ENCODE data around the gene MPEG1.

MPEG1 gene

GRCh38 chr11:59212744-59213631, at the start of gene MPEG1:
MPEG1 (minus strand) TSS chr11:59212927; CDS start chr11:59212865, 62 bp downstream.
- POLR2A ChIA-PET: no interaction called here
- no peak for DNase-seq (ENCODE audit: low read depth, low spot score)
- H3K4me3 ChIP-seq (ENCODE audit: low read depth, low read length): no peak within 1 kb of the TSS
- CTCF ChIA-PET: interaction anchor here (1.1 to 17.8 kb wide), 2 partner anchors 41 to 322 kb away, joined by 3 to 450 read pairs; partner anchors contain the start of gene DTX4
- no peak for TF ChIP-seq CTCF (IDR thresholded peaks at IDR 0.05; ENCODE audit: insufficient read depth, low read length, missing control alignments)

- no peak overlapping the region for H3K4me3 ChIP-seq (ENCODE audit: low read depth, low read length)
- ChIA-PET POLR2A (no interaction called here), CTCF (no interaction called here)
- no peak for DNase-seq (ENCODE audit: low read depth, low spot score)
- no peak for TF ChIP-seq CTCF (IDR thresholded peaks at IDR 0.05; ENCODE audit: insufficient read depth, low read length, missing control alignments)
Measured at GRCh38 chr11:59262177-59262818, 49.6 kb upstream of the MPEG1 start.

GRCh38 chr11:59261150-59261549, 48.4 kb upstream of the MPEG1 start:
- ChIA-PET CTCF (no interaction called here), POLR2A (no interaction called here)
- TF ChIP-seq CTCF (IDR thresholded peaks at IDR 0.05; ENCODE audit: insufficient read depth, low read length, missing control alignments): no peak
- H3K4me3 ChIP-seq (ENCODE audit: low read depth, low read length): no peak overlapping the region
- no peak for DNase-seq (ENCODE audit: low read depth, low spot score)

- ChIA-PET POLR2A (no interaction called here), CTCF (no interaction called here)
- no peak for DNase-seq (ENCODE audit: low read depth, low spot score)
- no peak for TF ChIP-seq CTCF (IDR thresholded peaks at IDR 0.05; ENCODE audit: insufficient read depth, low read length, missing control alignments)
- H3K4me3 ChIP-seq (ENCODE audit: low read depth, low read length): no peak overlapping the region
Measured at GRCh38 chr11:59259867-59260475, 47.2 kb upstream of the MPEG1 start.

- TF ChIP-seq CTCF (IDR thresholded peaks at IDR 0.05; ENCODE audit: insufficient read depth, low read length, missing control alignments): no peak
- H3K4me3 ChIP-seq (ENCODE audit: low read depth, low read length): no peak overlapping the region
- DNase-seq (ENCODE audit: low read depth, low spot score): no peak
- ChIA-PET POLR2A (no interaction called here), CTCF (no interaction called here)
Measured at GRCh38 chr11:59259047-59259446, 46.3 kb upstream of the MPEG1 start.

GRCh38 chr11:59255281-59255680, 42.6 kb upstream of the MPEG1 start:
- ChIA-PET POLR2A (no interaction called here), CTCF (no interaction called here)
- no peak for TF ChIP-seq CTCF (IDR thresholded peaks at IDR 0.05; ENCODE audit: insufficient read depth, low read length, missing control alignments)
- no peak overlapping the region for H3K4me3 ChIP-seq (ENCODE audit: low read depth, low read length)
- no peak for DNase-seq (ENCODE audit: low read depth, low spot score)
